ENCODE measurements around the gene CACNA1E.

Gene CACNA1E

GRCh38 chr1:181500636-181501035 lies 17.3 kb downstream of the CACNA1E start:
- H3K4me3 Mint-ChIP-seq = no peak overlapping the region
- H3K27ac Mint-ChIP-seq = no peak overlapping the region
- no peaks in the 10 kb centered on the region for H3K9me3 Mint-ChIP-seq
- H3K27me3 Mint-ChIP-seq (ENCODE audit: low read depth, poor library complexity) = peaks cover 29% of the 10 kb centered on the region
- peaks cover 15% of the 10 kb centered on the region for H3K4me1 Mint-ChIP-seq
- DNase-seq = no peak
- no peak for TF ChIP-seq CTCF (IDR thresholded peaks at IDR 0.05)
- H3K36me3 Mint-ChIP-seq (ENCODE audit: low read depth) = no peaks in the 10 kb centered on the region

- peaks cover 35% of the 10 kb centered on the region for H3K27me3 Mint-ChIP-seq (ENCODE audit: low read depth, poor library complexity)
- no peaks in the 10 kb centered on the region for H3K36me3 Mint-ChIP-seq (ENCODE audit: low read depth)
- H3K9me3 Mint-ChIP-seq = no peaks in the 10 kb centered on the region
- H3K4me3 Mint-ChIP-seq = no peak overlapping the region
- no peak for TF ChIP-seq CTCF (IDR thresholded peaks at IDR 0.05)
- H3K27ac Mint-ChIP-seq = no peak overlapping the region
- no peak for DNase-seq
- H3K4me1 Mint-ChIP-seq = peaks cover 15% of the 10 kb centered on the region
Observed at GRCh38 chr1:181501612-181502011, 18.3 kb downstream of the CACNA1E start.

GRCh38 chr1:181503171-181503810 lies 20.0 kb downstream of the CACNA1E start:
- no peak overlapping the region for H3K4me3 Mint-ChIP-seq

GRCh38 chr1:181504399-181504842 lies 21.1 kb downstream of the CACNA1E start:
- Mint-ChIP-seq H3K4me1 (peaks cover 15% of the 10 kb centered on the region), H3K36me3 (ENCODE audit: low read depth) (no peaks in the 10 kb centered on the region), H3K9me3 (no peaks in the 10 kb centered on the region), H3K27me3 (ENCODE audit: low read depth, poor library complexity) (peaks cover 27% of the 10 kb centered on the region), H3K4me3 (no peak overlapping the region), H3K27ac (no peak overlapping the region)
- peak; percentile 54 for TF ChIP-seq CTCF (IDR thresholded peaks at IDR 0.05)
- DNase-seq = peak; percentile 35

More at GRCh38 chr1:181503171-181503810, 20.0 kb downstream of the CACNA1E start:
- H3K9me3 Mint-ChIP-seq = no peaks in the 10 kb centered on the region
- H3K36me3 Mint-ChIP-seq (ENCODE audit: low read depth) = no peaks in the 10 kb centered on the region
- H3K4me1 Mint-ChIP-seq = peaks cover 15% of the 10 kb centered on the region
- no peak for TF ChIP-seq CTCF (IDR thresholded peaks at IDR 0.05)
- peak overlapping the region; percentile 35 for H3K27ac Mint-ChIP-seq
- H3K27me3 Mint-ChIP-seq (ENCODE audit: low read depth, poor library complexity) = peaks cover 24% of the 10 kb centered on the region
- no peak for DNase-seq

GRCh38 chr1:181506563-181507353 lies 23.4 kb downstream of the CACNA1E start:
- no peak overlapping the region for H3K27ac Mint-ChIP-seq
- no peaks in the 10 kb centered on the region for H3K36me3 Mint-ChIP-seq (ENCODE audit: low read depth)

More at GRCh38 chr1:181506563-181507353, 23.4 kb downstream of the CACNA1E start:
- Mint-ChIP-seq H3K9me3 (no peaks in the 10 kb centered on the region), H3K4me3 (no peak overlapping the region), H3K27me3 (ENCODE audit: low read depth, poor library complexity) (peaks cover 20% of the 10 kb centered on the region), H3K4me1 (peaks cover 19% of the 10 kb centered on the region)
- no peak for DNase-seq
- no peak for TF ChIP-seq CTCF (IDR thresholded peaks at IDR 0.05)

Measured in nephron progenitor cell (in vitro differentiated cells).